B cell (primary cell): ENCODE data around the gene G6PC3. TPM values are rescaled to one million over a fixed set of nuclear protein-coding genes. Genes with fewer than 3 reads are reported as not detected.

Experiments used
- ATAC-seq: fragments of 200-7000 bp; cut with Tn5 transposase; one replicate; pipeline ENCODE4 v1.10.0; 2021; ENCODE audit warnings: low read depth, mild to moderate bottlenecking, moderate number of reproducible peaks, moderate library complexity
- CTCF ChIA-PET: fragments of 350-600 bp; sonication (Branson Sonifier 250); formaldehyde crosslinking; loops from one replicate; lab custom pipeline; 2021; ENCODE audit warnings: antibody characterized with exemption, inconsistent platforms; lab: Charles Lee
- POLR2A ChIA-PET: fragments of 350-600 bp; sonication (Branson Sonifier 250); formaldehyde crosslinking; loops from one replicate; lab custom pipeline; 2021; ENCODE audit warnings: antibody characterized with exemption; lab: Charles Lee
- DNase-seq: peaks from one replicate; pipeline ENCODE4 v3.0.0; 2013
- H2AFZ ChIP-seq: 2 replicates; pipeline ENCODE4 v1.6.1; 2012; ENCODE audit warnings: mild to moderate bottlenecking, low read depth, low read length; ENCODE audit not compliant: insufficient read depth, poor library complexity, severe bottlenecking
- H3K27ac ChIP-seq, 2 donors: 1 replicate in 1 of 2; 2 replicates in 1 of 2; pipeline ENCODE4 v1.5.1; 2012 to 2013; ENCODE audit warnings: low read length in 2 of 2, mild to moderate bottlenecking in 2 of 2, moderate library complexity in 1 of 2
- H3K27me3 ChIP-seq, 4 experiments: fragments of 200-600 bp in 1 of 4; sonication (generic) in 1 of 4; replicated peaks in 1 of 4; 1 replicate in 2 of 4; 2 replicates in 2 of 4; pipeline versions ENCODE4 v1.6.1 to v1.7.0; 2013 to 2016; ENCODE audit warnings: low read length in 3 of 4, mild to moderate bottlenecking in 2 of 4, mixed read lengths in 1 of 4, moderate library complexity in 1 of 4; ENCODE audit not compliant: insufficient read depth in 4 of 4, control insufficient read depth in 3 of 4; ENCODE audit errors: control extremely low read depth in 1 of 4
- H3K36me3 ChIP-seq, 2 experiments: replicated peaks in 1 of 2; 1 replicate in 1 of 2; 2 replicates in 1 of 2; pipeline versions ENCODE4 v1.6.1 to v1.7.1; 2013; ENCODE audit warnings: low read length in 1 of 2; ENCODE audit not compliant: insufficient read depth in 2 of 2, control insufficient read depth in 1 of 2; ENCODE audit errors: control extremely low read depth in 1 of 2, extremely low read depth in 1 of 2
- H3K4me1 ChIP-seq, 2 donors: fragments of 200-600 bp in 1 of 2; sonication (generic) in 1 of 2; 1 replicate in 1 of 2; 2 replicates in 1 of 2; pipeline versions ENCODE4 v1.5.1 to v1.6.1; 2013 to 2017; ENCODE audit warnings: low read length in 2 of 2; ENCODE audit not compliant: control insufficient read depth in 2 of 2, insufficient read depth in 2 of 2
- H3K4me2 ChIP-seq: replicated peaks from 2 replicates; pipeline ENCODE3; 2012; ENCODE audit warnings: mild to moderate bottlenecking, low read depth, low read length; ENCODE audit not compliant: poor library complexity, severe bottlenecking
- H3K4me3 ChIP-seq, 5 experiments: fragments of 200-600 bp in 1 of 5; sonication (generic) in 1 of 5; 1 replicate in 3 of 5; 2 replicates in 2 of 5; pipeline versions ENCODE4 v1.5.1 to v1.7.0; 2011 to 2016; ENCODE audit warnings: low read length in 4 of 5, mild to moderate bottlenecking in 4 of 5, low read depth in 2 of 5, control low read depth in 1 of 5, moderate library complexity in 1 of 5; ENCODE audit not compliant: insufficient read depth in 1 of 5; ENCODE audit errors: control extremely low read depth in 1 of 5, extremely low read depth in 1 of 5
- H3K79me2 ChIP-seq: fragments of 200-600 bp; sonication (generic); one replicate; pipeline ENCODE4 v1.6.0; 2016; ENCODE audit warnings: low read length; ENCODE audit not compliant: control insufficient read depth, insufficient read depth
- H3K9ac ChIP-seq: fragments of 200-600 bp; sonication (generic); 2 replicates; pipeline ENCODE4 v1.6.1; 2017; ENCODE audit warnings: mild to moderate bottlenecking, low read length, moderate library complexity
- H3K9me3 ChIP-seq, 3 donors: one replicate each; pipeline versions ENCODE4 v1.6.1 to v1.7.1; 2013; ENCODE audit warnings: low read length in 2 of 3; ENCODE audit not compliant: control insufficient read depth in 2 of 3, insufficient read depth in 1 of 3; ENCODE audit errors: control extremely low read depth in 1 of 3
- H4K20me1 ChIP-seq: 2 replicates; pipeline ENCODE4 v1.6.0; 2012; ENCODE audit warnings: mild to moderate bottlenecking, low read length; ENCODE audit not compliant: insufficient read depth, control insufficient read depth, poor library complexity, severe bottlenecking
- H3K27ac Mint-ChIP-seq: one replicate; pipeline ENCODE4 v1.8.0; 2021; ENCODE audit warnings: mixed read lengths
- H3K27me3 Mint-ChIP-seq: one replicate; pipeline ENCODE4 v1.8.0; 2021; ENCODE audit warnings: mixed read lengths
- H3K4me1 Mint-ChIP-seq: one replicate; pipeline ENCODE4 v1.8.0; 2021; ENCODE audit warnings: mixed read lengths
- H3K4me3 Mint-ChIP-seq: one replicate; pipeline ENCODE4 v1.8.0; 2021; ENCODE audit warnings: mixed read lengths
- H3K9me3 Mint-ChIP-seq: one replicate; pipeline ENCODE4 v1.8.0; 2022; ENCODE audit warnings: mixed read lengths; ENCODE audit not compliant: insufficient read depth
- CTCF ChIP-seq: fragments of 200-600 bp; IDR thresholded peaks from one replicate; pipeline ENCODE4 v1.8.0; 2022; ENCODE audit warnings: antibody characterized with exemption, mild to moderate bottlenecking
- EZH2 ChIP-seq: IDR thresholded peaks from 2 replicates; pipeline ENCODE4 v1.6.1; 2012; ENCODE audit warnings: borderline replicate concordance, low read depth, mild to moderate bottlenecking, moderate library complexity, low read length; ENCODE audit not compliant: insufficient read depth, poor library complexity, severe bottlenecking
- WGBS: methylation state at CpG from one replicate; pipeline ENCODE4 v1.1.5; 2013; ENCODE audit warnings: missing lambda C conversion rate; ENCODE audit not compliant: insufficient coverage; 5-methylcytosine and 5-hydroxymethylcytosine counted together
- intact Hi-C: fragments of 100-400 bp; cut with micrococcal nuclease; formaldehyde crosslinking; loops from one replicate; pipeline ENCODE4 v1.10.0; 2022
- polyA plus RNA-seq: library from polyadenylated mRNA; depleted of rRNA; stranded (reverse); fragments of >200 nt; gene quantifications from 2 replicates; pipeline ENCODE4 v1.2.3, GENCODE V29; 2012
- total RNA-seq, 2 donors: library from RNA; stranded (reverse); fragments of 120-200 nt in 1 of 2; gene quantifications; 1 replicate in 1 of 2; 2 replicates in 1 of 2; pipeline versions ENCODE4 v1.2.3 to v1.2.4, GENCODE V29; 2013 to 2022

The G6PC3 gene
- total and polyA plus RNA-seq, 2 donors (not counting 1 experiment from before 2014, with no cell fraction given), result 24.3 to 28.5 TPM

GRCh38 chr17:44059101-44059892, 11.2 kb upstream of the G6PC3 start:
- H3K4me1 Mint-ChIP-seq, result peaks cover 27% of the 10 kb centered on the region
- H2AFZ ChIP-seq, result no peak overlapping the region
- peaks cover 87% of the 10 kb centered on the region for H3K79me2 ChIP-seq
- H3K36me3 ChIP-seq, result peaks cover 6 to 49% of the 10 kb centered on the region in 2 experiments
- whole genome bisulfite sequencing, result 98% methylated on average over 7 of the region's 14 CpGs
- no peaks in the 10 kb centered on the region for H3K9me3 ChIP-seq
- H3K9me3 Mint-ChIP-seq, result no peaks in the 10 kb centered on the region
- H3K4me2 ChIP-seq, result no peak overlapping the region
- no peak overlapping the region for H3K27ac Mint-ChIP-seq
- no peak overlapping the region for H3K27ac ChIP-seq
- H3K4me3 Mint-ChIP-seq, result no peak overlapping the region
- no peak for TF ChIP-seq EZH2
- TF ChIP-seq CTCF, result no peak
- CTCF ChIA-PET, result no interaction called here
- H3K27me3 Mint-ChIP-seq, result no peaks in the 10 kb centered on the region
- H3K4me1 ChIP-seq, result no peaks in the 10 kb centered on the region
- H3K4me3 ChIP-seq, result no peak overlapping the region
- H3K27me3 ChIP-seq, result no peaks in the 10 kb centered on the region
- H3K9ac ChIP-seq, result no peak overlapping the region
- POLR2A ChIA-PET, result no interaction called here
- intact Hi-C loops, result no loop called here
- ATAC-seq, result no peak
- DNase-seq, result no peak
- H4K20me1 ChIP-seq, result peaks cover 29% of the 10 kb centered on the region

GRCh38 chr17:44061446-44061845, 9.1 kb upstream of the G6PC3 start:
- H3K27me3 Mint-ChIP-seq, result no peaks in the 10 kb centered on the region
- H3K4me3 Mint-ChIP-seq, result no peak overlapping the region
- no peak overlapping the region for H3K4me3 ChIP-seq
- H3K4me1 Mint-ChIP-seq, result peaks cover 31% of the 10 kb centered on the region
- H3K4me2 ChIP-seq, result no peak overlapping the region
- H3K4me1 ChIP-seq, result peaks cover 6 to 7% of the 10 kb centered on the region in 2 donors
- no peak overlapping the region for H3K9ac ChIP-seq
- TF ChIP-seq CTCF (no peak), EZH2 (no peak)
- H4K20me1 ChIP-seq, result peaks cover 14% of the 10 kb centered on the region
- ATAC-seq, result no peak
- no peak for DNase-seq
- no peaks in the 10 kb centered on the region for H3K9me3 Mint-ChIP-seq
- POLR2A ChIA-PET, result no interaction called here
- WGBS, result 100% methylated on average over 1 of the region's 1 CpG
- H3K27ac Mint-ChIP-seq, result no peak overlapping the region
- H3K36me3 ChIP-seq, result peaks cover 3 to 40% of the 10 kb centered on the region in 2 experiments
- no peak overlapping the region for H2AFZ ChIP-seq
- peaks cover 87% of the 10 kb centered on the region for H3K79me2 ChIP-seq
- no peaks in the 10 kb centered on the region for H3K27me3 ChIP-seq
- CTCF ChIA-PET, result interaction anchor here (0.7 to 0.9 kb wide), 2 partner anchors 64 to 286 kb away, joined by 3 to 4 read pairs; no protein-coding TSS in a partner anchor
- H3K27ac ChIP-seq, result no peak overlapping the region
- intact Hi-C loops, result no loop called here
- no peaks in the 10 kb centered on the region for H3K9me3 ChIP-seq
